Measurements from ENCODE around the gene SLC7A6. TPM values are rescaled to one million over a fixed set of nuclear protein-coding genes. Genes with fewer than 3 reads are reported as not detected.
A peak's percentile ranks its signal among the peaks of the same experiment; 100 is the strongest.

The SLC7A6 gene
- total RNA-seq, 1 experiment from 2014 or later, result 267 TPM

- Mint-ChIP-seq H3K9me3 (ENCODE audit: unreplicated experiment) (no peaks in the 10 kb centered on the region), H3K36me3 (ENCODE audit: insufficient read depth, unreplicated experiment) (peaks cover 100% of the 10 kb centered on the region), H3K4me1 (ENCODE audit: low read depth, unreplicated experiment) (peaks cover 55% of the 10 kb centered on the region), H3K4me3 (ENCODE audit: unreplicated experiment) (peak overlapping the region; percentile 46), H3K27ac (ENCODE audit: unreplicated experiment) (peak overlapping the region; percentile 89), H3K27me3 (ENCODE audit: insufficient read depth, unreplicated experiment) (no peaks in the 10 kb centered on the region)
- CTCF ChIA-PET, result interaction anchor here (1.6 to 1.7 kb wide), 2 partner anchors 29 to 37 kb away, joined by 5 read pairs; no protein-coding TSS in a partner anchor
- BruUV-seq (replicated peaks), result no TSS peak
- H3K27me3 ChIP-seq (replicated peaks; ENCODE audit: control insufficient read depth, insufficient read depth, low read length), result no peaks in the 10 kb centered on the region
- H3K9me3 ChIP-seq, result no peaks in the 10 kb centered on the region
- intact Hi-C loops (cut with micrococcal nuclease; ENCODE audit: unreplicated experiment), result loop anchor here (1.0 to 5.0 kb wide), 2 partner anchors 29 to 37 kb away; partner anchors contain the start of gene SLC7A6
- peaks cover 29% of the 10 kb centered on the region for H3K4me1 ChIP-seq
- no peak overlapping the region for H3K4me3 ChIP-seq (ENCODE audit: low read depth, low read length)
- H3K36me3 ChIP-seq (ENCODE audit: control insufficient read depth, insufficient read depth, low read length), result peaks cover 13% of the 10 kb centered on the region
- POLR2A ChIA-PET, result interaction anchor here (1.3 to 4.0 kb wide), 4 partner anchors 12 to 37 kb away, joined by 5 to 20 read pairs (median 9); partner anchors contain the start of genes PRMT7 and SLC7A6OS
- TF ChIP-seq, protein P1, sequence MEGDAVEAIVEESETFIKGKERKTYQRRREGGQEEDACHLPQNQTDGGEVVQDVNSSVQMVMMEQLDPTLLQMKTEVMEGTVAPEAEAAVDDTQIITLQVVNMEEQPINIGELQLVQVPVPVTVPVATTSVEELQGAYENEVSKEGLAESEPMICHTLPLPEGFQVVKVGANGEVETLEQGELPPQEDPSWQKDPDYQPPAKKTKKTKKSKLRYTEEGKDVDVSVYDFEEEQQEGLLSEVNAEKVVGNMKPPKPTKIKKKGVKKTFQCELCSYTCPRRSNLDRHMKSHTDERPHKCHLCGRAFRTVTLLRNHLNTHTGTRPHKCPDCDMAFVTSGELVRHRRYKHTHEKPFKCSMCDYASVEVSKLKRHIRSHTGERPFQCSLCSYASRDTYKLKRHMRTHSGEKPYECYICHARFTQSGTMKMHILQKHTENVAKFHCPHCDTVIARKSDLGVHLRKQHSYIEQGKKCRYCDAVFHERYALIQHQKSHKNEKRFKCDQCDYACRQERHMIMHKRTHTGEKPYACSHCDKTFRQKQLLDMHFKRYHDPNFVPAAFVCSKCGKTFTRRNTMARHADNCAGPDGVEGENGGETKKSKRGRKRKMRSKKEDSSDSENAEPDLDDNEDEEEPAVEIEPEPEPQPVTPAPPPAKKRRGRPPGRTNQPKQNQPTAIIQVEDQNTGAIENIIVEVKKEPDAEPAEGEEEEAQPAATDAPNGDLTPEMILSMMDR (IDR thresholded peaks at IDR 0.05; ENCODE audit: insufficient read depth in 1 of 2, low read depth in 1 of 2, low read length in 1 of 2, severe bottlenecking in 1 of 2, unreplicated experiment in 1 of 2), result no peak
- peak in 1 of 2 experiments; percentile 42 for DNase-seq
Observed at GRCh38 chr16:68298907-68299561, 34.7 kb downstream of the SLC7A6 start.

DNA sequence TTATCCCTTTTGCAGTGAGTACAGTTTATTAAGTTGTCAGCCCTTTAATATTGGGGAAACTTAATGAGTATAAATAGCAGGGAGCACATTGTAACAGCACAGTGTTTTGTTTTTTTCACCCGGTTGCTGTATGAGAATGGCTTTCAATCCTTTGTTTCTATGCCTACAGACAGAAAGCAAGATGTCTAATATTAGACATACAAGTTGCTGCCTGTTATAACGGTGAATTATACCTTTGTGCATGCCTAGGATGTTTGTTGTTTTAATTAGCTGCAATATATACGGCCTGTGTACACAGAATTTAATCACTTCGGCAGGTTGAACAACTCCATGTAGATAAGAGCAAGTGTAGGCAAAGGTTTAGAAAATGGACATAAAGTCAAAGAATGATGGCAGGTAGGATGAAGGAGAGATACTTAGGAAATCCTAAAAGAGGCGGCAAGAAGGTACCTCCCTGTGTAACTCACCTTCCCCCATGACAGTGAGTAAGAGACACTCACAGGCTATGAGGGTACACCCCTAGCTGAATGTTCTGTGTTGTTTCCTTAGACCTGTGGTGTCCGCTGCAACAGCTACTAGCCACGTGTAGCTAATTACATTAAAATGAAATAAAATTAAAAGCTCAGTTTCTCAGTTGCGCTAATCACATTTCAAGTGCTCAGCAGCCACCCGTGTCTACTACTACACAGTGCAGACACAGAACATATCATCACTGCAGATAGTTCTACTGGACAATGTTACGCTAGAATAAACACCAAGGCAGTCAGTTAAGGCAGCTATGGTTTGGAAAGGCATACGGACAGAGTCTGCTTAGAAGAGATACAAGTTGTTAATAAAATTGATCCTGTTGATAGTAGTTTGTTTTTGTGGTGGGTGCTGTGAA is 35.5 kb downstream of the SLC7A6 start:
- no peaks in the 10 kb centered on the region for H3K27me3 ChIP-seq (replicated peaks; ENCODE audit: control insufficient read depth, insufficient read depth, low read length)
- peak overlapping the region; percentile 89 for H3K27ac Mint-ChIP-seq (ENCODE audit: unreplicated experiment)
- TF ChIP-seq, protein P1 (IDR thresholded peaks at IDR 0.05; ENCODE audit: insufficient read depth in 1 of 2, low read depth in 1 of 2, low read length in 1 of 2, severe bottlenecking in 1 of 2, unreplicated experiment in 1 of 2), result no peak
- ChIA-PET POLR2A (interaction anchor here (0.7 to 4.0 kb wide), 6 partner anchors 11 to 62 kb away, joined by 3 to 20 read pairs (median 6); partner anchors contain the start of genes PRMT7, SLC7A6 and SLC7A6OS), CTCF (interaction anchor here (1.5 to 1.7 kb wide), 3 partner anchors 28 to 38 kb away, joined by 5 to 6 read pairs (median 5); no protein-coding TSS in a partner anchor)
- H3K36me3 ChIP-seq (ENCODE audit: control insufficient read depth, insufficient read depth, low read length), result peaks cover 11% of the 10 kb centered on the region
- intact Hi-C loops (cut with micrococcal nuclease; ENCODE audit: unreplicated experiment), result loop anchor here (1.0 to 5.0 kb wide), 2 partner anchors 28 to 38 kb away; partner anchors contain the start of gene SLC7A6
- no peaks in the 10 kb centered on the region for H3K9me3 Mint-ChIP-seq (ENCODE audit: unreplicated experiment)
- H3K4me1 Mint-ChIP-seq (ENCODE audit: low read depth, unreplicated experiment), result peaks cover 50% of the 10 kb centered on the region
- no peak overlapping the region for H3K4me3 ChIP-seq (ENCODE audit: low read depth, low read length)
- peak overlapping the region; percentile 46 for H3K4me3 Mint-ChIP-seq (ENCODE audit: unreplicated experiment)
- H3K27me3 Mint-ChIP-seq (ENCODE audit: insufficient read depth, unreplicated experiment), result no peaks in the 10 kb centered on the region
- peaks cover 27% of the 10 kb centered on the region for H3K4me1 ChIP-seq
- TSS peak; percentile 4 for BruUV-seq (replicated peaks)
- H3K36me3 Mint-ChIP-seq (ENCODE audit: insufficient read depth, unreplicated experiment), result peaks cover 100% of the 10 kb centered on the region
- no peak for DNase-seq
- H3K9me3 ChIP-seq, result no peaks in the 10 kb centered on the region
